WTC11 (cell line): ENCODE data around the gene RNPS1. TPM values are rescaled to one million over a fixed set of nuclear protein-coding genes. Genes with fewer than 3 reads are reported as not detected.
A peak's percentile ranks its signal among the peaks of the same experiment; 100 is the strongest.

Experiments
- ATAC-seq: fragments of 200-7000 bp; cut with Tn5 transposase; 2 replicates; pipeline ENCODE4 v1.10.0; 2021; ENCODE audit warnings: mild to moderate bottlenecking, moderate library complexity
- CTCF ChIA-PET: fragments of 300-600 bp; sonication (Branson Sonifier 250); formaldehyde crosslinking; loops from one replicate; lab custom pipeline; 2021; ENCODE audit warnings: antibody characterized with exemption; lab: Charles Lee
- POLR2A ChIA-PET: fragments of 350-600 bp; sonication (Branson Sonifier 250); formaldehyde crosslinking; loops from one replicate; lab custom pipeline; 2021; ENCODE audit warnings: antibody characterized with exemption; lab: Charles Lee
- DNase-seq: peaks from one replicate; pipeline ENCODE4 v3.0.0; 2021; ENCODE audit warnings: low spot score
- H3K27ac Mint-ChIP-seq: 2 replicates; pipeline ENCODE4 v1.8.0; 2021; ENCODE audit warnings: mixed read lengths
- H3K27me3 Mint-ChIP-seq: 2 replicates; pipeline ENCODE4 v1.8.0; 2021; ENCODE audit warnings: low read depth, mild to moderate bottlenecking, moderate library complexity, mixed read lengths
- H3K36me3 Mint-ChIP-seq: 2 replicates; pipeline ENCODE4 v1.8.0; 2021; ENCODE audit warnings: mixed read lengths
- H3K4me1 Mint-ChIP-seq: 2 replicates; pipeline ENCODE4 v1.8.0; 2022; ENCODE audit warnings: mixed read lengths
- H3K4me3 Mint-ChIP-seq: 2 replicates; pipeline ENCODE4 v1.8.0; 2021; ENCODE audit warnings: mild to moderate bottlenecking, moderate library complexity, mixed read lengths
- H3K9me3 Mint-ChIP-seq: 2 replicates; pipeline ENCODE4 v1.8.0; 2021; ENCODE audit warnings: mixed read lengths
- ARID4B ChIP-seq: sonication (generic); formaldehyde crosslinking; IDR thresholded peaks from 2 replicates; pipeline ENCODE4 v1.8.0; 2023; ENCODE audit warnings: missing genetic modification reagents, mild to moderate bottlenecking, borderline replicate concordance
- CDX4 ChIP-seq: fragments of 250-450 bp; sonication (Bioruptor Pico); IDR thresholded peaks from 2 replicates; pipeline ENCODE4 v1.9.0; 2021; ENCODE audit warnings: moderate library complexity, mild to moderate bottlenecking, inconsistent platforms, borderline replicate concordance
- CREM ChIP-seq: sonication (generic); formaldehyde crosslinking; IDR thresholded peaks from 2 replicates; pipeline ENCODE4 v1.8.1; 2022; ENCODE audit warnings: mild to moderate bottlenecking, missing genetic modification reagents, moderate library complexity
- ESRRA ChIP-seq: sonication (generic); formaldehyde crosslinking; IDR thresholded peaks from 2 replicates; pipeline ENCODE4 v1.8.1; 2022; ENCODE audit warnings: mild to moderate bottlenecking, missing genetic modification reagents, borderline replicate concordance
- FOXJ3 ChIP-seq: sonication (generic); formaldehyde crosslinking; IDR thresholded peaks from 2 replicates; pipeline ENCODE4 v1.9.0; 2021; ENCODE audit warnings: missing genetic modification reagents, mild to moderate bottlenecking, borderline replicate concordance
- FOXK1 ChIP-seq: sonication (generic); formaldehyde crosslinking; IDR thresholded peaks from 2 replicates; pipeline ENCODE4 v1.8.0; 2022; ENCODE audit warnings: mild to moderate bottlenecking, moderate library complexity, missing genetic modification reagents
- FOXP1 ChIP-seq: sonication (generic); formaldehyde crosslinking; IDR thresholded peaks from 2 replicates; pipeline ENCODE4 v1.8.0; 2022; ENCODE audit warnings: missing genetic modification reagents, mild to moderate bottlenecking, moderate library complexity, borderline replicate concordance
- GRHL2 ChIP-seq: fragments of 250-450 bp; sonication (Bioruptor Pico); IDR thresholded peaks from 2 replicates; pipeline ENCODE4 v1.8.0; 2022; ENCODE audit warnings: mild to moderate bottlenecking, moderate library complexity; ENCODE audit not compliant: insufficient replicate concordance, severe bottlenecking
- IRF2 ChIP-seq: sonication (generic); formaldehyde crosslinking; IDR thresholded peaks from 2 replicates; pipeline ENCODE4 v1.8.0; 2022; ENCODE audit warnings: low read depth, missing genetic modification reagents, borderline replicate concordance
- NFATC4 ChIP-seq: fragments of 250-450 bp; sonication (Bioruptor Pico); IDR thresholded peaks from 2 replicates; pipeline ENCODE4 v1.9.0; 2021; ENCODE audit warnings: mild to moderate bottlenecking
- NFYB ChIP-seq: sonication (generic); formaldehyde crosslinking; conservative IDR thresholded peaks from 2 replicates; pipeline ENCODE4 v1.8.0; 2022; ENCODE audit warnings: low read depth, missing genetic modification reagents
- OVOL2 ChIP-seq: fragments of 250-450 bp; sonication (Bioruptor Pico); IDR thresholded peaks from 2 replicates; pipeline ENCODE4 v1.9.0; 2021; ENCODE audit warnings: mild to moderate bottlenecking, borderline replicate concordance
- PRRX2 ChIP-seq: fragments of 250-450 bp; sonication (Bioruptor Pico); IDR thresholded peaks from 2 replicates; pipeline ENCODE4 v1.8.0; 2021; ENCODE audit warnings: mild to moderate bottlenecking
- RORB ChIP-seq: fragments of 250-450 bp; sonication (Bioruptor Pico); IDR thresholded peaks from 2 replicates; pipeline ENCODE4 v1.9.0; 2021; ENCODE audit warnings: mild to moderate bottlenecking
- SOX15 ChIP-seq: fragments of 250-450 bp; sonication (Bioruptor Pico); IDR thresholded peaks from 2 replicates; pipeline ENCODE4 v1.9.0; 2021; ENCODE audit warnings: mild to moderate bottlenecking
- ZBTB21 ChIP-seq: sonication (generic); formaldehyde crosslinking; IDR thresholded peaks from 2 replicates; pipeline ENCODE4 v1.8.1; 2023; ENCODE audit warnings: mild to moderate bottlenecking, missing genetic modification reagents, borderline replicate concordance
- ZNF121 ChIP-seq: sonication (generic); formaldehyde crosslinking; IDR thresholded peaks from 2 replicates; pipeline ENCODE4 v1.8.0; 2023; ENCODE audit warnings: missing genetic modification reagents
- ZNF138 ChIP-seq: sonication (generic); formaldehyde crosslinking; conservative IDR thresholded peaks from 2 replicates; pipeline ENCODE4 v1.8.1; 2022; ENCODE audit warnings: mild to moderate bottlenecking, moderate library complexity, missing genetic modification reagents
- ZNF219 ChIP-seq: sonication (generic); formaldehyde crosslinking; IDR thresholded peaks from 2 replicates; pipeline ENCODE4 v1.8.0; 2023; ENCODE audit warnings: missing genetic modification reagents, mild to moderate bottlenecking, borderline replicate concordance
- ZNF263 ChIP-seq: sonication (generic); formaldehyde crosslinking; IDR thresholded peaks from 2 replicates; pipeline ENCODE4 v1.8.1; 2022; ENCODE audit warnings: low read depth, mild to moderate bottlenecking, moderate library complexity, missing genetic modification reagents
- total RNA-seq: library from RNA; stranded (reverse); gene quantifications from 3 replicates; pipeline ENCODE4 v1.2.3, GENCODE V29; 2021
- TF ChIP-seq, protein P1 (sequence below): fragments of 250-450 bp; sonication (Bioruptor Pico); IDR thresholded peaks from 2 replicates; pipeline ENCODE4 v1.9.0; 2021; ENCODE audit warnings: mild to moderate bottlenecking
- TF ChIP-seq, protein P2 (sequence below): sonication (generic); formaldehyde crosslinking; IDR thresholded peaks from 2 replicates; pipeline ENCODE4 v1.8.1; 2022; ENCODE audit warnings: mild to moderate bottlenecking, missing genetic modification reagents, moderate library complexity, borderline replicate concordance
- TF ChIP-seq, protein P3 (sequence below): fragments of 250-450 bp; sonication (Bioruptor Pico); conservative IDR thresholded peaks from 2 replicates; pipeline ENCODE4 v1.9.0; 2021; ENCODE audit warnings: mild to moderate bottlenecking
- TF ChIP-seq, protein P4 (sequence below): fragments of 250-450 bp; sonication (Bioruptor Pico); IDR thresholded peaks from 2 replicates; pipeline ENCODE4 v1.9.0; 2021; ENCODE audit warnings: mild to moderate bottlenecking

RNPS1 gene
- total RNA-seq, 1 experiment from 2014 or later, result 331 TPM

GRCh38 chr16:2206780-2207433 lies 61.0 kb downstream of the RNPS1 start:
- no peak overlapping the region for H3K27ac Mint-ChIP-seq
- no peak for ATAC-seq
- no peaks in the 10 kb centered on the region for H3K9me3 Mint-ChIP-seq
- ChIA-PET POLR2A (interaction anchor here (0.5 to 1.3 kb wide), 3 partner anchors 8 to 184 kb away, joined by 3 to 6 read pairs (median 3); partner anchors contain the start of genes PGP and TRAF7), CTCF (interaction anchor here (0.6 to 2.7 kb wide), 4 partner anchors 12 to 184 kb away, joined by 3 to 13 read pairs (median 4); partner anchors contain the start of genes CASKIN1 and TRAF7)
- H3K4me3 Mint-ChIP-seq, result peak overlapping the region; percentile 80
- peaks cover 14% of the 10 kb centered on the region for H3K36me3 Mint-ChIP-seq
- H3K4me1 Mint-ChIP-seq, result peaks cover 20% of the 10 kb centered on the region
- peaks cover 13% of the 10 kb centered on the region for H3K27me3 Mint-ChIP-seq
- no peak for DNase-seq
- TF ChIP-seq NFYB (CRISPR knock-in tag), result no peak
- no peak for TF ChIP-seq FOXK1
- TF ChIP-seq NFATC4 (CRISPR knock-in tag), result no peak
- TF ChIP-seq, protein P1, sequence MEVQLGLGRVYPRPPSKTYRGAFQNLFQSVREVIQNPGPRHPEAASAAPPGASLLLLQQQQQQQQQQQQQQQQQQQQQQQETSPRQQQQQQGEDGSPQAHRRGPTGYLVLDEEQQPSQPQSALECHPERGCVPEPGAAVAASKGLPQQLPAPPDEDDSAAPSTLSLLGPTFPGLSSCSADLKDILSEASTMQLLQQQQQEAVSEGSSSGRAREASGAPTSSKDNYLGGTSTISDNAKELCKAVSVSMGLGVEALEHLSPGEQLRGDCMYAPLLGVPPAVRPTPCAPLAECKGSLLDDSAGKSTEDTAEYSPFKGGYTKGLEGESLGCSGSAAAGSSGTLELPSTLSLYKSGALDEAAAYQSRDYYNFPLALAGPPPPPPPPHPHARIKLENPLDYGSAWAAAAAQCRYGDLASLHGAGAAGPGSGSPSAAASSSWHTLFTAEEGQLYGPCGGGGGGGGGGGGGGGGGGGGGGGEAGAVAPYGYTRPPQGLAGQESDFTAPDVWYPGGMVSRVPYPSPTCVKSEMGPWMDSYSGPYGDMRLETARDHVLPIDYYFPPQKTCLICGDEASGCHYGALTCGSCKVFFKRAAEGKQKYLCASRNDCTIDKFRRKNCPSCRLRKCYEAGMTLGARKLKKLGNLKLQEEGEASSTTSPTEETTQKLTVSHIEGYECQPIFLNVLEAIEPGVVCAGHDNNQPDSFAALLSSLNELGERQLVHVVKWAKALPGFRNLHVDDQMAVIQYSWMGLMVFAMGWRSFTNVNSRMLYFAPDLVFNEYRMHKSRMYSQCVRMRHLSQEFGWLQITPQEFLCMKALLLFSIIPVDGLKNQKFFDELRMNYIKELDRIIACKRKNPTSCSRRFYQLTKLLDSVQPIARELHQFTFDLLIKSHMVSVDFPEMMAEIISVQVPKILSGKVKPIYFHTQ (CRISPR knock-in tag), result no peak
- no peak for TF ChIP-seq ZNF263 (CRISPR knock-in tag)
- TF ChIP-seq, protein P2, sequence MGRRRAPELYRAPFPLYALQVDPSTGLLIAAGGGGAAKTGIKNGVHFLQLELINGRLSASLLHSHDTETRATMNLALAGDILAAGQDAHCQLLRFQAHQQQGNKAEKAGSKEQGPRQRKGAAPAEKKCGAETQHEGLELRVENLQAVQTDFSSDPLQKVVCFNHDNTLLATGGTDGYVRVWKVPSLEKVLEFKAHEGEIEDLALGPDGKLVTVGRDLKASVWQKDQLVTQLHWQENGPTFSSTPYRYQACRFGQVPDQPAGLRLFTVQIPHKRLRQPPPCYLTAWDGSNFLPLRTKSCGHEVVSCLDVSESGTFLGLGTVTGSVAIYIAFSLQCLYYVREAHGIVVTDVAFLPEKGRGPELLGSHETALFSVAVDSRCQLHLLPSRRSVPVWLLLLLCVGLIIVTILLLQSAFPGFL (CRISPR knock-in tag), result no peak
- TF ChIP-seq SOX15 (CRISPR knock-in tag), result no peak
- TF ChIP-seq ZNF138, result no peak
- no peak for TF ChIP-seq FOXP1 (CRISPR knock-in tag)
- TF ChIP-seq, protein P3, sequence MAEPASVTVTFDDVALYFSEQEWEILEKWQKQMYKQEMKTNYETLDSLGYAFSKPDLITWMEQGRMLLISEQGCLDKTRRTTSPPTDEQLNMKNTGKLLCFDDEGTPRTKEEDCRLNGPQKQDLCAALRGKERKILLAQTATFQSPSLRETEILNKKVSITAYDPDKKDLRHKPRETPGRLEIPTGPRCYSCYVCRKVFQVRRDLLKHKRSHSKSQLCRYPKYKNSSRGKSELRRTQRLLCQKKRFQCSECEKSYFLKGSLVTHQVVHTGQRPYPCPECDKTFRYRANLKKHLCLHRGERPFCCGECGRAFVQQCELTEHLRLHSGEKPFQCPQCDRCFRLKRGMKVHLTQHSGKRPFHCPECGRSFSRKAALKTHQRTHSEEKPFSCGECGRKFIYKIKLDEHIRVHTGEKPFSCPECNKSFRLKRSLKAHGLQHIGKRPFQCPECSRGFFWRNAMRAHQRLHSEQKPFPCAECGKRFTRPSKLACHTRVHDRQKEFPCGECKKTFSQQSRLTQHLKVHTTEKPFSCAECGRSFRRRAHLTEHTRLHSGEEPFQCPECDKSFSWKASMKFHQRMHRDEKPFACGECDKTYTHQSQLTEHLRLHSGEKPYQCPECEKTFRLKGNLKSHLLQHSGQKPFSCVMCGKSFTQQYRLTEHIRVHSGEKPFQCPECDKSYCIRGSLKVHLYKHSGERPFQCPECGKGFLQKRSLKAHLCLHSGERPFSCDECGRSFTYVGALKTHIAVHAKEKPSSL (CRISPR knock-in tag), result no peak
- TF ChIP-seq ESRRA (CRISPR knock-in tag), result no peak
- TF ChIP-seq FOXJ3, result no peak
- TF ChIP-seq, protein P4, sequence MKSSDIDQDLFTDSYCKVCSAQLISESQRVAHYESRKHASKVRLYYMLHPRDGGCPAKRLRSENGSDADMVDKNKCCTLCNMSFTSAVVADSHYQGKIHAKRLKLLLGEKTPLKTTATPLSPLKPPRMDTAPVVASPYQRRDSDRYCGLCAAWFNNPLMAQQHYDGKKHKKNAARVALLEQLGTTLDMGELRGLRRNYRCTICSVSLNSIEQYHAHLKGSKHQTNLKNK, result no peak
- TF ChIP-seq OVOL2 (CRISPR knock-in tag), result no peak
- no peak for TF ChIP-seq CREM (CRISPR knock-in tag)
- no peak for TF ChIP-seq PRRX2 (CRISPR knock-in tag)
- TF ChIP-seq ZBTB21 (CRISPR knock-in tag), result no peak

DNA sequence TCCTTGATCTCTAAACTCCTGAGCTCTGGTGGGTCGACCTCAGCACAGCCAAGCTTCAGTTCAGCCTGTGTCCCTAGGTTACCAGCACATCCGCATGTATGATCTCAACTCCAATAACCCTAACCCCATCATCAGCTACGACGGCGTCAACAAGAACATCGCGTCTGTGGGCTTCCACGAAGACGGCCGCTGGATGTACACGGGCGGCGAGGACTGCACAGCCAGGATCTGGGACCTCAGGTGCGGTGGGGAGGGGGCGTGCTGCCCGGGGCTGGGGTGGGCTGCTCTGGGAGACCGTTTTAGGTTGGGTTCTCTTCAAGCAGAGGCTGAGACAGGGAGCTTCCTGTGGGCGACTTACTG lies 61.5 kb downstream of the RNPS1 start:
- POLR2A ChIA-PET, result interaction anchor here (0.5 to 1.3 kb wide), 4 partner anchors 8 to 184 kb away, joined by 3 to 6 read pairs (median 3); partner anchors contain the start of genes PGP and TRAF7
- Mint-ChIP-seq H3K4me3 (peak overlapping the region; percentile 80), H3K9me3 (no peaks in the 10 kb centered on the region), H3K4me1 (peaks cover 17% of the 10 kb centered on the region), H3K27me3 (peaks cover 18% of the 10 kb centered on the region), H3K36me3 (peaks cover 14% of the 10 kb centered on the region), H3K27ac (peak overlapping the region; percentile 95)
- DNase-seq (no peak), ATAC-seq (no peak)
- CTCF ChIA-PET, result interaction anchor here (0.6 to 2.7 kb wide), 4 partner anchors 11 to 183 kb away, joined by 3 to 13 read pairs (median 4); partner anchors contain the start of genes CASKIN1 and TRAF7
- TF ChIP-seq ZNF219, result no peak
- TF ChIP-seq GRHL2, result no peak
- no peak for TF ChIP-seq ARID4B
- no peak for TF ChIP-seq ZNF121 (CRISPR knock-in tag)
- no peak for TF ChIP-seq RORB (CRISPR knock-in tag)
- no peak for TF ChIP-seq CDX4 (CRISPR knock-in tag)
- no peak for TF ChIP-seq IRF2 (CRISPR knock-in tag)
